Astrocyte of the spinal cord (primary cell): Measurements from ENCODE around the gene COQ8A.

Experiments
- DNase-seq: peaks from one replicate; pipeline ENCODE4 v3.0.0; 2011; ENCODE audit warnings: low read depth, low spot score
- H3K4me3 ChIP-seq: 2 replicates; pipeline ENCODE4 v1.5.1; 2011; ENCODE audit warnings: low read depth, mild to moderate bottlenecking, low read length, moderate library complexity
- CTCF ChIP-seq: IDR thresholded peaks from 2 replicates; pipeline ENCODE4 v1.5.1; 2012; ENCODE audit warnings: low read depth, mild to moderate bottlenecking, low read length, inconsistent platforms
- in situ Hi-C: cut with HindIII; loops from 2 replicates; pipeline ENCODE4 v1.10.0; 2017; ENCODE audit warnings: low sequenced_read_pairs

The COQ8A gene

GRCh38 chr1:226940029-226940805 is at the start of gene COQ8A:
TSS of gene COQ8A (plus strand) at chr1:226940294. CDS start at chr1:226961386, 21,092 bp downstream.
- in situ Hi-C loops: no loop called here
- H3K4me3 ChIP-seq: peak within 1 kb of the TSS; percentile 72
- no peak for TF ChIP-seq CTCF
- peak; percentile 100 for DNase-seq

GRCh38 chr1:226890331-226891108 is 49.6 kb upstream of the COQ8A start:
- DNase-seq: no peak
- H3K4me3 ChIP-seq: no peak overlapping the region
- in situ Hi-C loops: no loop called here
- TF ChIP-seq CTCF: no peak

- in situ Hi-C loops: no loop called here
- no peak for DNase-seq
- TF ChIP-seq CTCF: no peak
- no peak overlapping the region for H3K4me3 ChIP-seq
Observed at GRCh38 chr1:226891346-226891745, 48.7 kb upstream of the COQ8A start.

GRCh38 chr1:226891846-226892523 is 48.1 kb upstream of the COQ8A start:
- no peak for TF ChIP-seq CTCF
- no peak for DNase-seq
- no peak overlapping the region for H3K4me3 ChIP-seq
- in situ Hi-C loops: no loop called here

- no peak overlapping the region for H3K4me3 ChIP-seq
- in situ Hi-C loops: no loop called here
- TF ChIP-seq CTCF: no peak
- no peak for DNase-seq
Observed at GRCh38 chr1:226892524-226892875, 47.6 kb upstream of the COQ8A start.

- TF ChIP-seq CTCF: no peak
- in situ Hi-C loops: no loop called here
- H3K4me3 ChIP-seq: no peak overlapping the region
- no peak for DNase-seq
Observed at GRCh38 chr1:226893936-226894335, 46.2 kb upstream of the COQ8A start.
